Stimulated activated CD4-positive, alpha-beta T cell treated with anti-CD3 and anti-CD28 coated beads, Interleukin-12 subunit alpha, Interleukin-12 subunit beta, amount 100 ng/mL, for 4 hours (primary cell): Measurements from ENCODE around the gene ESPNL.

Experiments
- DNase-seq: peaks from one replicate; pipeline ENCODE4 v3.0.0-alpha.2; 2020

ESPNL gene

GRCh38 chr2:238174291-238174690, 74.2 kb downstream of the ESPNL start:
- DNase-seq, result no peak

GRCh38 chr2:238174701-238175100, 74.6 kb downstream of the ESPNL start:
- DNase-seq, result no peak

GRCh38 chr2:238176613-238177012, 76.5 kb downstream of the ESPNL start:
- no peak for DNase-seq

- no peak for DNase-seq
Observed at GRCh38 chr2:238180554-238180953, 80.4 kb downstream of the ESPNL start.

GRCh38 chr2:238182362-238182761, 82.2 kb downstream of the ESPNL start:
- DNase-seq, result no peak
